Iris pigment epithelial cell (primary cell): Measurements from ENCODE around the gene SNUPN.
"Not testable (repeated sequence)": the region's sequence is repeated elsewhere in the genome, so short reads cannot be mapped to it uniquely, and the experiment has no call there.

Experiments
- DNase-seq: peaks from one replicate; pipeline ENCODE4 v3.0.0-alpha.2; 2011; ENCODE audit warnings: low read depth

Gene SNUPN

GRCh38 chr15:75583701-75584100, 41.8 kb downstream of the SNUPN start:
- DNase-seq, result no peak

- DNase-seq, result not testable (repeated sequence)
Observed at GRCh38 chr15:75582943-75583342, 42.6 kb downstream of the SNUPN start.

- peak; percentile 81 for DNase-seq
Observed at GRCh38 chr15:75578948-75579920, 46.3 kb downstream of the SNUPN start, which contains the start of gene PTPN9. PTPN9 (minus strand) TSS chr15:75579315; CDS start chr15:75578776, 539 bp downstream.

- peak; percentile 45 for DNase-seq
Observed at GRCh38 chr15:75578173-75578947, 47.2 kb downstream of the SNUPN start.

GRCh38 chr15:75577401-75578172, 47.9 kb downstream of the SNUPN start:
- peak; percentile 60 for DNase-seq

GRCh38 chr15:75573648-75574384, 51.7 kb downstream of the SNUPN start:
- no peak for DNase-seq

- DNase-seq, result no peak
Observed at GRCh38 chr15:75570126-75570845, 55.2 kb downstream of the SNUPN start.

- DNase-seq, result peak; percentile 46
Observed at GRCh38 chr15:75565062-75565970, 60.2 kb downstream of the SNUPN start.

- DNase-seq, result no peak
Observed at GRCh38 chr15:75561888-75562287, 63.6 kb downstream of the SNUPN start.

GRCh38 chr15:75559360-75559759, 66.2 kb downstream of the SNUPN start:
- not testable (repeated sequence) for DNase-seq

- DNase-seq, result not testable (repeated sequence)
Observed at GRCh38 chr15:75558955-75559354, 66.6 kb downstream of the SNUPN start.

- DNase-seq, result peak; percentile 79
Observed at GRCh38 chr15:75554717-75555116, 70.8 kb downstream of the SNUPN start.

- DNase-seq, result no peak
Observed at GRCh38 chr15:75553659-75554058, 71.9 kb downstream of the SNUPN start.

- DNase-seq, result peak; percentile 29
Observed at GRCh38 chr15:75551091-75551490, 74.4 kb downstream of the SNUPN start.
